ENCODE results near the gene ARMC8. TPM values are rescaled to one million over a fixed set of nuclear protein-coding genes. Genes with fewer than 3 reads are reported as not detected.

ARMC8 gene
- total RNA-seq, 1 experiment from 2014 or later, result 52.6 TPM

DNA sequence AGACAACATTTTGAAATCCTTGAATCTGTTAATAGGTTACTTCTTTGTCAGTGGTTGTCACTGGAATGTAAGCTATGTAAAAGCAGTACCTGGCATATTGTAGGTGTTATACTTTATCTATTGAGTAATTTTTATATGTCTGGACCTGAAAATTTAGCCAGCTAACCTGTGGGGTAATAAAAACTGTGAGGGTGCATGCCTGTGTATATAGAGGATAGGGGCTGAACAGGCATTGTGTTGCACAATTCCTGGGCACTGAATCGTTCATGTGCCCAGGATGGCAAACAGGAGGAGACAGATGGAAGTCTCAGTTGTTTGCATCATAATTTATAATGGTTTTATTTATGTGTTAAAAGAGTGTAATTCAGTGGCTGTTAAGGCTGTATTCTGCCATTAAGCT, 67.1 kb downstream of the ARMC8 start:
- Histone ChIP-seq H3K4me3 (ENCODE audit: low read depth, low read length) (no peak overlapping the region), H3K27me3 (replicated peaks; ENCODE audit: control insufficient read depth, insufficient read depth, low read length) (no peaks in the 10 kb centered on the region), H3K9me3 (no peaks in the 10 kb centered on the region), H3K4me1 (peaks cover 4% of the 10 kb centered on the region; the same call in 1 of the 2 replicates), H3K36me3 (ENCODE audit: control insufficient read depth, insufficient read depth, low read length) (no peaks in the 10 kb centered on the region)
- DNase-seq, result no peak
- H3K4me3 Mint-ChIP-seq (ENCODE audit: unreplicated experiment), result no peak overlapping the region
- intact Hi-C loops (cut with micrococcal nuclease; ENCODE audit: unreplicated experiment), result no loop called here
- H3K27me3 Mint-ChIP-seq (ENCODE audit: insufficient read depth, unreplicated experiment), result no peaks in the 10 kb centered on the region
- H3K36me3 Mint-ChIP-seq (ENCODE audit: insufficient read depth, unreplicated experiment), result peaks cover 10% of the 10 kb centered on the region
- TF ChIP-seq, protein P1, sequence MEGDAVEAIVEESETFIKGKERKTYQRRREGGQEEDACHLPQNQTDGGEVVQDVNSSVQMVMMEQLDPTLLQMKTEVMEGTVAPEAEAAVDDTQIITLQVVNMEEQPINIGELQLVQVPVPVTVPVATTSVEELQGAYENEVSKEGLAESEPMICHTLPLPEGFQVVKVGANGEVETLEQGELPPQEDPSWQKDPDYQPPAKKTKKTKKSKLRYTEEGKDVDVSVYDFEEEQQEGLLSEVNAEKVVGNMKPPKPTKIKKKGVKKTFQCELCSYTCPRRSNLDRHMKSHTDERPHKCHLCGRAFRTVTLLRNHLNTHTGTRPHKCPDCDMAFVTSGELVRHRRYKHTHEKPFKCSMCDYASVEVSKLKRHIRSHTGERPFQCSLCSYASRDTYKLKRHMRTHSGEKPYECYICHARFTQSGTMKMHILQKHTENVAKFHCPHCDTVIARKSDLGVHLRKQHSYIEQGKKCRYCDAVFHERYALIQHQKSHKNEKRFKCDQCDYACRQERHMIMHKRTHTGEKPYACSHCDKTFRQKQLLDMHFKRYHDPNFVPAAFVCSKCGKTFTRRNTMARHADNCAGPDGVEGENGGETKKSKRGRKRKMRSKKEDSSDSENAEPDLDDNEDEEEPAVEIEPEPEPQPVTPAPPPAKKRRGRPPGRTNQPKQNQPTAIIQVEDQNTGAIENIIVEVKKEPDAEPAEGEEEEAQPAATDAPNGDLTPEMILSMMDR (IDR thresholded peaks at IDR 0.05; ENCODE audit: insufficient read depth in 1 of 2, low read depth in 1 of 2, low read length in 1 of 2, severe bottlenecking in 1 of 2, unreplicated experiment in 1 of 2), result no peak
- no peaks in the 10 kb centered on the region for H3K9me3 Mint-ChIP-seq (ENCODE audit: unreplicated experiment)
- ChIA-PET POLR2A (no interaction called here), CTCF (no interaction called here)
- H3K27ac Mint-ChIP-seq (ENCODE audit: unreplicated experiment), result no peak overlapping the region
- H3K4me1 Mint-ChIP-seq (ENCODE audit: low read depth, unreplicated experiment), result peaks cover 7% of the 10 kb centered on the region
- BruUV-seq (replicated peaks), result no TSS peak

DNA sequence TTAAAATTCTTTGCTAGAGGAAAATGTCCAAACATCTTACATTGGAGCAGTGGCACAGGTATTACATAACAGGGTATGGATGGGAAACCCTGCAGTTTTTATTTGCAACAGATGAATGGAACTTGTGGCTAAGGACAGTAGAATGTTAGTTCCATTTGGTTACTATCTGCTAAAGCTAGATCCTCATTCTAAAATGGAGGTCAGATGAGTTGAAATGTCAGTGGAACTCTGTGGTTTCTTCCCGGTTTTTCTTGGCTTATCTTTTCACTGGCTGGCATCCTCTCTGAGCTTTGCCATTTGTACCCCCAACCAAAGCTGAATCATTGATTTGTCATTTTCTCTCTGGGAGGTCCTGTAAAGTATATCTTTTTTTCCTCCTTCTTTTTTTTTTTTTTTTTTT, 68.9 kb downstream of the ARMC8 start:
- no peaks in the 10 kb centered on the region for H3K36me3 ChIP-seq (ENCODE audit: control insufficient read depth, insufficient read depth, low read length)
- TF ChIP-seq, protein P1 (IDR thresholded peaks at IDR 0.05; ENCODE audit: insufficient read depth in 1 of 2, low read depth in 1 of 2, low read length in 1 of 2, severe bottlenecking in 1 of 2, unreplicated experiment in 1 of 2), result no peak
- H3K9me3 ChIP-seq, result no peaks in the 10 kb centered on the region
- peaks cover 22% of the 10 kb centered on the region for H3K4me1 Mint-ChIP-seq (ENCODE audit: low read depth, unreplicated experiment)
- no TSS peak for BruUV-seq (replicated peaks)
- no peak for DNase-seq
- intact Hi-C loops (cut with micrococcal nuclease; ENCODE audit: unreplicated experiment), result no loop called here
- H3K27me3 Mint-ChIP-seq (ENCODE audit: insufficient read depth, unreplicated experiment), result no peaks in the 10 kb centered on the region
- H3K4me1 ChIP-seq, result peaks cover 18% of the 10 kb centered on the region
- H3K27me3 ChIP-seq (replicated peaks; ENCODE audit: control insufficient read depth, insufficient read depth, low read length), result no peaks in the 10 kb centered on the region
- POLR2A ChIA-PET, result no interaction called here
- H3K36me3 Mint-ChIP-seq (ENCODE audit: insufficient read depth, unreplicated experiment), result peaks cover 10% of the 10 kb centered on the region
- no peak overlapping the region for H3K4me3 ChIP-seq (ENCODE audit: low read depth, low read length)
- no peak overlapping the region for H3K27ac Mint-ChIP-seq (ENCODE audit: unreplicated experiment)
- H3K4me3 Mint-ChIP-seq (ENCODE audit: unreplicated experiment), result no peak overlapping the region
- H3K9me3 Mint-ChIP-seq (ENCODE audit: unreplicated experiment), result no peaks in the 10 kb centered on the region
- CTCF ChIA-PET, result no interaction called here

DNA sequence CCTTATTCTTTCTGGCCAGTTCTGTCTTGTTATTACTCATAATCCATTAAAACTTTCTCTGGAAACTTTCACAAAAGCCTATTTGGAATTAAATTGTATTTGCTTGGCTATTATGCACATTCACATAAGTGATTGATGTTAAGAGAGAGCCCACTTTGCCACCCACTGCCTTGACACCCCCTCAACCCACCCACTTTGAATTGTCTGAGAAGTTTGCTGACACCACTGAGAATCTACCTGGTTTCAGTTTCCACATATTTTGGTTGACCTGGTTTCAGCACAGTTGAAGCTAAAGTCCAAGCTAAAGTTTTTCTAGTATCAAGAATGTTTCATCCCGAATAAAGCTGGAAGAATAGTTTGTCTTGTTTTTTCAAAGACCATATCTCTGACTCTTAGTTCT, 70.9 kb downstream of the ARMC8 start:
- Mint-ChIP-seq H3K9me3 (ENCODE audit: unreplicated experiment) (no peaks in the 10 kb centered on the region), H3K4me3 (ENCODE audit: unreplicated experiment) (no peak overlapping the region), H3K27ac (ENCODE audit: unreplicated experiment) (no peak overlapping the region), H3K4me1 (ENCODE audit: low read depth, unreplicated experiment) (peaks cover 25% of the 10 kb centered on the region), H3K36me3 (ENCODE audit: insufficient read depth, unreplicated experiment) (peaks cover 10% of the 10 kb centered on the region), H3K27me3 (ENCODE audit: insufficient read depth, unreplicated experiment) (no peaks in the 10 kb centered on the region)
- intact Hi-C loops (cut with micrococcal nuclease; ENCODE audit: unreplicated experiment), result loop anchor here (2.0 kb wide), 1 partner anchor 77 kb away; no protein-coding TSS in a partner anchor
- Histone ChIP-seq H3K9me3 (no peaks in the 10 kb centered on the region), H3K4me1 (peaks cover 18% of the 10 kb centered on the region), H3K27me3 (replicated peaks; ENCODE audit: control insufficient read depth, insufficient read depth, low read length) (no peaks in the 10 kb centered on the region), H3K36me3 (ENCODE audit: control insufficient read depth, insufficient read depth, low read length) (no peaks in the 10 kb centered on the region), H3K4me3 (ENCODE audit: low read depth, low read length) (no peak overlapping the region)
- BruUV-seq (replicated peaks), result no TSS peak
- ChIA-PET POLR2A (no interaction called here), CTCF (no interaction called here)
- TF ChIP-seq, protein P1 (IDR thresholded peaks at IDR 0.05; ENCODE audit: insufficient read depth in 1 of 2, low read depth in 1 of 2, low read length in 1 of 2, severe bottlenecking in 1 of 2, unreplicated experiment in 1 of 2), result no peak
- DNase-seq, result no peak

Data from Caco-2 (cell line).